Inflammatory macrophage treated with lipopolysaccharide for 1 hour (primary cell): ENCODE measurements around the gene TWIST2.

ENCODE experiments used
- DNase-seq, 2 donors: peaks; one replicate each; pipeline ENCODE4 v3.0.0-alpha.2; 2020 to 2022

The TWIST2 gene

GRCh38 chr2:238907717-238908173, 59.9 kb downstream of the TWIST2 start:
- DNase-seq = no peak

- DNase-seq = no peak
Measured at GRCh38 chr2:238908960-238909951, 61.4 kb downstream of the TWIST2 start.

- no peak for DNase-seq
Measured at GRCh38 chr2:238910751-238911351, 63.0 kb downstream of the TWIST2 start.

- no peak for DNase-seq
Measured at GRCh38 chr2:238911376-238912227, 63.7 kb downstream of the TWIST2 start.

GRCh38 chr2:238912228-238912915, 64.5 kb downstream of the TWIST2 start:
- no peak for DNase-seq

GRCh38 chr2:238912916-238913875, 65.3 kb downstream of the TWIST2 start:
- DNase-seq = no peak

GRCh38 chr2:238913931-238914647, 66.2 kb downstream of the TWIST2 start:
- no peak for DNase-seq

GRCh38 chr2:238914648-238915015, 66.7 kb downstream of the TWIST2 start:
- DNase-seq = no peak

GRCh38 chr2:238915196-238915595, 67.3 kb downstream of the TWIST2 start:
- DNase-seq = no peak

- DNase-seq = no peak
Measured at GRCh38 chr2:238915596-238915995, 67.7 kb downstream of the TWIST2 start.

- no peak for DNase-seq
Measured at GRCh38 chr2:238916176-238916874, 68.4 kb downstream of the TWIST2 start.

- DNase-seq = no peak
Measured at GRCh38 chr2:238916875-238917590, 69.1 kb downstream of the TWIST2 start.

GRCh38 chr2:238919307-238919706, 71.4 kb downstream of the TWIST2 start:
- no peak for DNase-seq

- DNase-seq = no peak
Measured at GRCh38 chr2:238920053-238920452, 72.2 kb downstream of the TWIST2 start.

- no peak for DNase-seq
Measured at GRCh38 chr2:238920601-238921001, 72.7 kb downstream of the TWIST2 start.

- no peak for DNase-seq
Measured at GRCh38 chr2:238921259-238921658, 73.4 kb downstream of the TWIST2 start.

GRCh38 chr2:238921681-238922319, 73.9 kb downstream of the TWIST2 start:
- no peak for DNase-seq

GRCh38 chr2:238922435-238922834, 74.5 kb downstream of the TWIST2 start:
- no peak for DNase-seq

GRCh38 chr2:238924032-238924431, 76.1 kb downstream of the TWIST2 start:
- DNase-seq = no peak
